Measurements from ENCODE around the gene TGFBR3. TPM values are rescaled to one million over a fixed set of nuclear protein-coding genes. Genes with fewer than 3 reads are reported as not detected.

TGFBR3 gene
- total RNA-seq, 4 donors from 2014 or later: 87.8 to 388 (median 212) TPM

- Histone ChIP-seq H3K4me3 (peak overlapping the region; percentile 16 to 20), H3K4me1 (peaks cover 6 to 10% of the 10 kb centered on the region in 2 donors), H3K27ac (peak overlapping the region; percentile 86 to 96), H3K36me3 (no peaks in the 10 kb centered on the region), H3K27me3 (no peaks in the 10 kb centered on the region), H3K9me3 (no peaks in the 10 kb centered on the region)
- intact Hi-C loops (cut with DNase I; ENCODE audit: low total_unique reads): no loop called here
- DNase-seq: peak; percentile 92 to 97
- peak in 1 of 2 donors; percentile 4 for TF ChIP-seq POLR2A (IDR thresholded peaks at IDR 0.05)
- no peak for TF ChIP-seq CTCF (IDR thresholded peaks at IDR 0.05)
Measured at GRCh38 chr1:91851130-91852010, 34.6 kb downstream of the TGFBR3 start.

GRCh38 chr1:91850708-91851107 is 35.2 kb downstream of the TGFBR3 start:
- Histone ChIP-seq H3K27me3 (no peaks in the 10 kb centered on the region), H3K9me3 (no peaks in the 10 kb centered on the region), H3K4me1 (peaks cover 13 to 17% of the 10 kb centered on the region in 2 donors), H3K4me3 (peak overlapping the region; percentile 16 to 20), H3K36me3 (no peaks in the 10 kb centered on the region), H3K27ac (peak overlapping the region; percentile 86 to 96)
- no peak for DNase-seq
- intact Hi-C loops (cut with DNase I; ENCODE audit: low total_unique reads): no loop called here
- TF ChIP-seq CTCF (IDR thresholded peaks at IDR 0.05): no peak
- no peak for TF ChIP-seq POLR2A (IDR thresholded peaks at IDR 0.05)

GRCh38 chr1:91847851-91848250 is 38.1 kb downstream of the TGFBR3 start:
- peaks cover 0 to 4% of the 10 kb centered on the region in 2 donors for H3K9me3 ChIP-seq
- peaks cover 17 to 22% of the 10 kb centered on the region in 2 donors for H3K4me1 ChIP-seq
- intact Hi-C loops (cut with DNase I; ENCODE audit: low total_unique reads): no loop called here
- TF ChIP-seq CTCF (IDR thresholded peaks at IDR 0.05) (no peak), POLR2A (IDR thresholded peaks at IDR 0.05) (no peak)
- H3K27ac ChIP-seq: peak overlapping the region; percentile 84 to 96
- H3K4me3 ChIP-seq: no peak overlapping the region
- DNase-seq: no peak
- H3K27me3 ChIP-seq: no peaks in the 10 kb centered on the region
- H3K36me3 ChIP-seq: no peaks in the 10 kb centered on the region

- TF ChIP-seq POLR2A (IDR thresholded peaks at IDR 0.05) (no peak), CTCF (IDR thresholded peaks at IDR 0.05) (no peak)
- H3K36me3 ChIP-seq: no peaks in the 10 kb centered on the region
- intact Hi-C loops (cut with DNase I; ENCODE audit: low total_unique reads): no loop called here
- H3K27ac ChIP-seq: peak overlapping the region; percentile 84 to 96
- H3K9me3 ChIP-seq: peaks cover 0 to 4% of the 10 kb centered on the region in 2 donors
- DNase-seq: no peak
- H3K4me3 ChIP-seq: no peak overlapping the region
- H3K4me1 ChIP-seq: peaks cover 14 to 22% of the 10 kb centered on the region in 2 donors
- H3K27me3 ChIP-seq: no peaks in the 10 kb centered on the region
Measured at GRCh38 chr1:91846639-91847013, 39.3 kb downstream of the TGFBR3 start.

- intact Hi-C loops (cut with DNase I; ENCODE audit: low total_unique reads): no loop called here
- Histone ChIP-seq H3K4me1 (peaks cover 12 to 22% of the 10 kb centered on the region in 2 donors), H3K4me3 (no peak overlapping the region)
Measured at GRCh38 chr1:91846007-91846638, 39.8 kb downstream of the TGFBR3 start.

More at GRCh38 chr1:91846007-91846638, 39.8 kb downstream of the TGFBR3 start:
- no peaks in the 10 kb centered on the region for H3K27me3 ChIP-seq
- peak; percentile 40 to 74 for DNase-seq
- peak overlapping the region; percentile 84 to 96 for H3K27ac ChIP-seq
- H3K9me3 ChIP-seq: peaks cover 0 to 4% of the 10 kb centered on the region in 2 donors
- TF ChIP-seq CTCF (IDR thresholded peaks at IDR 0.05): no peak
- TF ChIP-seq POLR2A (IDR thresholded peaks at IDR 0.05): no peak
- H3K36me3 ChIP-seq: no peaks in the 10 kb centered on the region
